Skeletal muscle tissue (tissue), 4 donors: ENCODE measurements around the gene PEX14. TPM values are rescaled to one million over a fixed set of nuclear protein-coding genes. Genes with fewer than 3 reads are reported as not detected.

Source experiments
- H3K27ac ChIP-seq: one replicate; pipeline ENCODE4 v1.7.0; 2013; ENCODE audit warnings: mild to moderate bottlenecking, low read depth, low read length, inconsistent platforms
- H3K27me3 ChIP-seq, 3 donors: one replicate each; pipeline ENCODE4 v1.7.0; 2013; ENCODE audit warnings: low read length in 3 of 3; ENCODE audit not compliant: control insufficient read depth in 3 of 3, insufficient read depth in 3 of 3
- H3K36me3 ChIP-seq, 3 donors: one replicate each; pipeline ENCODE4 v1.7.0; 2013; ENCODE audit warnings: low read length in 3 of 3; ENCODE audit not compliant: control insufficient read depth in 3 of 3, insufficient read depth in 3 of 3
- H3K4me1 ChIP-seq, 3 donors: one replicate each; pipeline ENCODE4 v1.7.0; 2013; ENCODE audit warnings: low read length in 3 of 3, mild to moderate bottlenecking in 3 of 3; ENCODE audit not compliant: control insufficient read depth in 3 of 3, insufficient read depth in 3 of 3
- H3K4me3 ChIP-seq, 3 donors: one replicate each; pipeline ENCODE4 v1.7.0; 2013; ENCODE audit warnings: low read length in 3 of 3
- H3K9ac ChIP-seq, 3 donors: one replicate each; pipeline ENCODE4 v1.7.0; 2013; ENCODE audit warnings: low read length in 3 of 3, mild to moderate bottlenecking in 3 of 3, moderate library complexity in 2 of 3, low read depth in 1 of 3
- H3K9me3 ChIP-seq, 3 donors: one replicate each; pipeline ENCODE4 v1.7.0; 2013; ENCODE audit warnings: low read length in 3 of 3; ENCODE audit not compliant: control insufficient read depth in 3 of 3
- total RNA-seq: library from RNA; depleted of rRNA; stranded (reverse); fragments of >200 nt; gene quantifications from one replicate; pipeline ENCODE4 v1.2.3, GENCODE V29; 2014
- donor health status: Osteomylitis.

Gene PEX14
- total RNA-seq, 1 donor from 2014 or later, result 7.3 TPM

- Histone ChIP-seq H3K9me3 (no peaks in the 10 kb centered on the region), H3K4me1 (peaks cover 18 to 25% (median 22%) of the 10 kb centered on the region in 3 donors), H3K36me3 (no peaks in the 10 kb centered on the region), H3K4me3 (no peak overlapping the region), H3K9ac (no peak overlapping the region), H3K27ac (no peak overlapping the region), H3K27me3 (no peaks in the 10 kb centered on the region)
Observed at GRCh38 chr1:10506677-10507047, 31.9 kb downstream of the PEX14 start.

- no peaks in the 10 kb centered on the region for H3K36me3 ChIP-seq
- H3K4me1 ChIP-seq, result peaks cover 18 to 29% (median 26%) of the 10 kb centered on the region in 3 donors
- no peak overlapping the region for H3K9ac ChIP-seq
- no peaks in the 10 kb centered on the region for H3K27me3 ChIP-seq
- no peaks in the 10 kb centered on the region for H3K9me3 ChIP-seq
- H3K27ac ChIP-seq, result no peak overlapping the region
- no peak overlapping the region for H3K4me3 ChIP-seq
Observed at GRCh38 chr1:10507111-10507879, 32.5 kb downstream of the PEX14 start.

DNA sequence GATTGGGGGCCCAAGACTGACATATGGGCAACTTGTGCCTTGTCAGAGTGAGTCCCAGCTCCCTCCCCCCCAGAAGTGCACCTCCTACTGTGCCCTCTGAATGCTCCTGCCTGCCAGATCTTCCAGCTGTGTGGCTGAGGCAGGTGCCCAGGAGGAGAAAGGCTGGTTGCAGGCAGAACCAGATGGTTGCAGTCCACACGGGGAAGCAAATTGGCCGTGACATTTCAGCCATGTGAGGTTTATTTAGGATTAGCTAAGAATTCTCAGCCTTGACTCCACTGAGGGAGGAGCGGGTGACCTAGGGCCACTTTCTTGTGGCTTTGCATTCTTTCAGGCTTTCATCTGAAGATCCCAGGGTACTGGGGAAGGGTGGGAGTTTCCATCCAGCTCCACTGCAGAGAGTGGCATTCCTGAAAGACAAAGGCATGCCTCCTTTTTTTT lies 33.8 kb downstream of the PEX14 start:
- H3K4me3 ChIP-seq, result no peak overlapping the region
- peaks cover 18 to 32% (median 27%) of the 10 kb centered on the region in 3 donors for H3K4me1 ChIP-seq
- H3K36me3 ChIP-seq, result no peaks in the 10 kb centered on the region
- H3K27ac ChIP-seq, result no peak overlapping the region
- no peaks in the 10 kb centered on the region for H3K9me3 ChIP-seq
- H3K27me3 ChIP-seq, result no peaks in the 10 kb centered on the region
- no peak overlapping the region for H3K9ac ChIP-seq

DNA sequence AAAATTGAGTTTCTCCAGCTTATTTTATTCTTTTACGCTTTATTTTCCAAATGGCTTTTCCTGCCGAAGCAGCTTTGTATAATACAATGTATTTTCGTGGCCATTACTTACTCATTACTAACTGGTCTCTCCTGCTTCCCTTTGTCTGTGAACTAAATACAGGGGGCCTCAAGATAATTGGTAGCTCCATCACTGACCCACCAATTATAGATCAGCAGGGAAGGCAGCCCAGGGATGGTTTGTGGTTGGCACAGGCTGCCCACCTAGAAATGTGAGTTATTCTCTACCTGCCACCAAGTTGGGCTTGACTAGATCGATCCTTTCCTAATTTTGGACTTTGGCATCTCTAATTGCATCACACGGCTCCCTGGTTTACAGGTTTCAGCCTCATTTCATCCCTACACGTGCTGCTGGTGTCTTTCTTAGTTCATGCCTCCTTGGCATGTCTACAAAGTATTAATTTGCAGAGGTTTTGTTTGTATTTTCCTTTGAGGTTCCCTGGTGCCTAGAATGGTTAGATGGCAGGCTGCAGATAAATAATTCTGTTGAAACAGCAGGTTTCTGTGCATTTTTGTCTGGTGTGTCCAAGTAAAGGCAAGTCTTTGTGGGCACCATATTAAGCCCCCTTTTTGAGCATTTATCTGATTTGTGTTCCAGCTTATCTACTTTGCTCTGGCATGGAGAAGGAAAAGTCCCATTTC lies 35.2 kb downstream of the PEX14 start:
- Histone ChIP-seq H3K36me3 (no peaks in the 10 kb centered on the region), H3K4me1 (peaks cover 18 to 34% (median 34%) of the 10 kb centered on the region in 3 donors), H3K9me3 (no peaks in the 10 kb centered on the region), H3K9ac (no peak overlapping the region), H3K27me3 (no peaks in the 10 kb centered on the region), H3K4me3 (no peak overlapping the region), H3K27ac (no peak overlapping the region)

GRCh38 chr1:10510520-10511493 lies 36.1 kb downstream of the PEX14 start:
- no peak overlapping the region for H3K9ac ChIP-seq
- no peak overlapping the region for H3K27ac ChIP-seq
- peaks cover 25 to 40% (median 39%) of the 10 kb centered on the region in 3 donors for H3K4me1 ChIP-seq

DNA sequence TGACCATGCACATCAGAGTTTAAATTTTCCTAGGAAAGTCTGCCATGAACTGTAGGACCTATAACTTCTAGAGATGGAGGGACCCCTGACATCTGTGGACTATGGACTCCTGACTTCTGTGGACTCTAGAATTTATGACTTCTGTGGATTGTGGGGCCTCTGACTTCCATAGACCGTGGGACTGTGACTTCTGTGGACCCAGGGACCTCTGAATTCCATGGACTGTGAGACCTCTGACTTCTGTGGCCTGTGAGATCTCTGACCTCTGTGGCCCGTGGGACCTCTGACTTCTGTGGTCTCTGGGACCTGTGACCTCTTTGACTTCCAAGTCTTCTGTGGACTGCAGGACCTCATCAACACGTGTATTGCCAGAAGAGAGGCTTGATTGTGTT lies 36.7 kb downstream of the PEX14 start:
- H3K27me3 ChIP-seq, result no peaks in the 10 kb centered on the region
- H3K27ac ChIP-seq, result no peak overlapping the region
- no peaks in the 10 kb centered on the region for H3K36me3 ChIP-seq
- H3K9me3 ChIP-seq, result no peaks in the 10 kb centered on the region
- peaks cover 27 to 44% (median 43%) of the 10 kb centered on the region in 3 donors for H3K4me1 ChIP-seq
- no peak overlapping the region for H3K9ac ChIP-seq
- no peak overlapping the region for H3K4me3 ChIP-seq

More at GRCh38 chr1:10510520-10511493, 36.1 kb downstream of the PEX14 start:
- no peaks in the 10 kb centered on the region for H3K36me3 ChIP-seq
- H3K4me3 ChIP-seq, result no peak overlapping the region
- H3K9me3 ChIP-seq, result no peaks in the 10 kb centered on the region
- no peaks in the 10 kb centered on the region for H3K27me3 ChIP-seq

- Histone ChIP-seq H3K27ac (no peak overlapping the region), H3K4me3 (no peak overlapping the region), H3K4me1 (peaks cover 31 to 48% (median 44%) of the 10 kb centered on the region in 3 donors), H3K9me3 (no peaks in the 10 kb centered on the region), H3K27me3 (no peaks in the 10 kb centered on the region), H3K36me3 (no peaks in the 10 kb centered on the region), H3K9ac (peak overlapping the region in 1 of 3 donors; percentile 17)
Observed at GRCh38 chr1:10513199-10513598, 38.4 kb downstream of the PEX14 start.

- H3K27me3 ChIP-seq, result no peaks in the 10 kb centered on the region
- H3K36me3 ChIP-seq, result no peaks in the 10 kb centered on the region
- no peak overlapping the region for H3K9ac ChIP-seq
- no peak overlapping the region for H3K4me3 ChIP-seq
- H3K27ac ChIP-seq, result no peak overlapping the region
- H3K9me3 ChIP-seq, result no peaks in the 10 kb centered on the region
- peaks cover 27 to 44% (median 41%) of the 10 kb centered on the region in 3 donors for H3K4me1 ChIP-seq
Observed at GRCh38 chr1:10514490-10515235, 39.9 kb downstream of the PEX14 start.

DNA sequence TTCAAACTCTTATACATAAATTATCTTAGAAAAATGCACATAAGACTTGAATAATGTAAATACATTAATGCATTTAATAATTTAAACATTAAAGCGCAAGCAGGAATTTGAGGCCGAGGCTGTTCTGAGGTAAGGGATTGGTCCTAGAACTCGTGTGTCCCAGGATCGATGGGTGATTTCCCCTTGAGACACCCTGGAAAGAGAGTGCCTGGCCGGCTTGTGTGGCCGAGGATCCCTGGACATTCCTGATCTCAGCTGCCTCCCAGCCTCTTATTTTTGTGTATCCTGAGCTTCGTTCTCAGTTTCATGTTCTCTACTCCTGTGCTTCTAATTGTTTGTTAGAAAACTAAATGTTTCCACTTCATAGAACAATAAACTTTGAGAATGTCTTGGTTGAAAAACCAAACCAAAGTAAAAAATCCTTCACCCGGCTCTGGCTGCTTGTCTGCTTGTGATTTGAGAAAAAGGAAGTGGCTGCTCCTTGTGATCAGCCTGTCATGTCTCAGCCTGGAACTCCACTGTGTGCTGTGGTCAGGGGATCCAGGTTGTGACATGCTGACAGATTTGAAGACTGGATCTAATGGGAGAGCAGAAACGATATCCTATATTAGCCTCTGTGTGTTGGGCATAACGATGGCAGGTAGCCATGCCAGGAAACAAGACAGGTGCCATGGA lies 40.7 kb downstream of the PEX14 start:
- Histone ChIP-seq H3K27me3 (no peaks in the 10 kb centered on the region), H3K4me3 (no peak overlapping the region), H3K9me3 (no peaks in the 10 kb centered on the region), H3K27ac (no peak overlapping the region), H3K9ac (no peak overlapping the region), H3K4me1 (peaks cover 22 to 36% (median 34%) of the 10 kb centered on the region in 3 donors), H3K36me3 (no peaks in the 10 kb centered on the region)
